Fibroblast of peridontal ligament (primary cell): ENCODE measurements around the gene NOP16.
A peak's percentile ranks its signal among the peaks of the same experiment; 100 is the strongest.
"Not testable (repeated sequence)": the region's sequence is repeated elsewhere in the genome, so short reads cannot be mapped to it uniquely, and the experiment has no call there.

Experiments used
- DNase-seq: peaks from one replicate; pipeline ENCODE4 v3.0.0-alpha.2; 2010; ENCODE audit errors: extremely low read depth

NOP16 gene

GRCh38 chr5:176409765-176410164 lies 21.4 kb upstream of the NOP16 start:
- no peak for DNase-seq

- DNase-seq = no peak
Measured at GRCh38 chr5:176408590-176408989, 20.2 kb upstream of the NOP16 start.

DNA sequence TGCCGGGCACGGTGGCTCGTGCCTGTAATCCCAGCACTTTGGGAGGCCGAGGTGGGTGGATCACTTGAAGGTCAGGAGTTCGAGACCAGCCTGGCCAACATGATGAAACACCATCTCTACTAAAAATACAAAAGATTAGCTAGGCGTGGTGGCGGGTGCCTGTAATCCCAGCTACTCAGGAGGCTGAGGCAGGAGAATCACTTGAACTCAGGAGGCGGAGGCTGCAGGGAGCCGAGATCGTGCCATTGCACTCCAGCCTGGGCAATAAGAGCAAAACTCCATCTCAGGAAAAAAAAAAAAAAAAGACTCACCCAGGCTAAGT lies 19.8 kb upstream of the NOP16 start:
- not testable (repeated sequence) for DNase-seq

GRCh38 chr5:176407456-176408251 lies 19.3 kb upstream of the NOP16 start:
- peak; percentile 50 for DNase-seq

- no peak for DNase-seq
Measured at GRCh38 chr5:176406436-176407052, 18.1 kb upstream of the NOP16 start.

- DNase-seq = no peak
Measured at GRCh38 chr5:176405656-176406435, 17.4 kb upstream of the NOP16 start.

GRCh38 chr5:176401281-176402205 lies 13.1 kb upstream of the NOP16 start:
- DNase-seq = no peak

GRCh38 chr5:176400382-176401156 lies 12.2 kb upstream of the NOP16 start:
- no peak for DNase-seq

DNA sequence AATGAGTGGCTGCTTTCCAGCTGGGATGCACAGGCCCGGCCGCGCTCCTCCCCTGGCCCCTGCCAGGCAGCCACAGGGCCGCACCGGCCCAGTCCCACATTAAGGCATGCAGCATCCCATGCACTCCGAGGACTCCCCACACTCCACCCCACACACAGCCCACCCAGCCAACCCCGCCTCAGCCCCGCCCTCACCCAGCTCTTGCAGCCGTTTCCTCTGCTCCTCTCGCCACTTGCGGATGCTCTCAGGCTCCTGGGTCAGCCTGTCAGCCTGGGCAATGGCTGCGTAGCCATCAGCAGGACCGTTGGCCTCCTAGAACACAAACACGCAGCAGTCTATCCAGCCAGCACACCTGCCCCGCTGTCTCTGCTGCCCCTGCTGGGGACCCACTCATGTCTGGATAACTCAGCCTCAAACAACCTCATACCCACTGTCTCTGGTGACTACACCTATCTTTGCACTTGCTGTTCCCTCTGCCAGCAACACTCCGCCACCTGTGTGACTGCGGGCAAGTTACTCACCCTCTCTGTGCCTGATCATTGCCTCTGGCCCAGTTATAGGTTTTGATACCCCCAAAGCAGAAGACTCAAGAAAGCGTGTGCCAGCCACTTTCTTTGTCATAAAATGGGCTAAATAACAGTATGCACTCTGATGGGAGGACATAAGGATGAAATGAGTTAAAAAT lies 9.5 kb upstream of the NOP16 start:
- no peak for DNase-seq

DNA sequence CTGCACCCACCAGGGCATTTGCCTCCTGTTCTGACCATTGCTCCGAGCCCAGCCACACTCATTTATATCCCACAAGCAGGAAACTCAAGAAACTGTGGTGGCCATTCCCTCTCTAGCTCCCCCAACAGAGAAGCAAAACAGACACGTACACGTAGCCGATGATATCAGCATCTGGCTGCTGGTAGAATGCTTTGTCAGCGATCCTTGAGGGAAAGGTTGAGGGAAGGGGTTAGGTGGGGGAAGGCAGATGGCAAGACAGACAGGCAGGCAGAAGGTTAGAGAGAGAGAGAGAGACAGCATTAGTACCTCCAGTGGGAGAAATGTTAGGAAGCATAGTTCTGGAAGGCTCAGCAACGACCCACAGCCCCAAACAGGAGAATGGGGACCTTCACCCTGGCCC lies 7.9 kb upstream of the NOP16 start:
- no peak for DNase-seq

DNA sequence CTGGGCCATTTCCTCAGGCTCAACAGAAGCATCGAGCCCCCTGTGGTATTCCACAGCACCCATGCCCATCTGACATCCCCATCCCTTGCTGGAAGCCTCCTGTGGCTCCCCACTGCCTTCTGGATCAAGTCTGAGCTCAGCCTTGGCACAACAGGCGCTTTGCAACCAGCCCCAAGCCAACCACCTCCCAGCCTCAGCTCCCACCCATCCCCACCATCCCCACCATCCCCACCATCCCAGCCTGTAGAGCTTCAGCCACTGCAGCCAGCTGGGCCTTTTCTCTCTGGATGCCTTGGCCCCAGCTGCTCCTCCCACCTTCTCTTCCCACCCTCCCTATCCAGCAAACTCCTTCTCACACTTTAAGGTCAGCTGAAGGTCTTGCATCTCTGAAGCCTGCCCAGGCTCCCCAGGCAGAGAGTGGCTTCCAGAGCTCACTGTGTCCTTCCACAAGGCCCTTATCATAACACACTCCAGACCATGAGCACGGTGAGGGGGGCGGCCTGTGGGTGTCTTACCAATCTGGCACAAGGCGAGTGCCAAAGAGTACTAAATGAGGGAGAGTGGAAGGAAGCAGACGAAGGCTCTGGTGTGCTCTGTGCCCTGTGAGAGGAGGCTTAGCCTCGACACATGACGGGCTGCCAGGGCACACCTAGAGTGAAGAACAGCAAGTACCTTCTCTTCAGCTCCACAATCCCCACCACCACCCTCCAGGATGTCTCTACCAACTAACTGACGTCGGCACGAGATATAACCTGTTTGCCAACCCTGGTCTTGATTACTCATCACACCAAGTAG lies 6.7 kb upstream of the NOP16 start:
- DNase-seq = no peak

- no peak for DNase-seq
Measured at GRCh38 chr5:176394096-176394495, 5.7 kb upstream of the NOP16 start.

DNA sequence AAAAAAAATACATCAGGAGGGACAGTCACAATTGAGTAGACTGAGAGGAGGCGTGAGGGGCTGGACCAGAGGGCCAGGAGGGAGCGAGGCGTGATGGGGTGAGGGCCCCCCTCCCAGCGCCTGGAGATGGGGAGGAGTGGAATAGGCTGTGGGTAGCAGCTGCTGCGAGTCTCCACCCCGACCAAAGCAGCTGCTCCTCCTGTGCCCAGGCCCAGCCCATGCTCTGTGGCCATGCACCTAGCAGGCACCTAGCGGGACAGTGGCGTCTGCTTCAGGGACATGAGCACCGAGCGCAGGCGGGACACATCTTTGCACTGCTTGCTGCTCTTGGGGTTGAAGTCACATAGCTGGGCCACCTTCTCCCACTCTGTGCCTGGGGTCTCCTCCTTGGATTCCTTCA lies 4.1 kb upstream of the NOP16 start:
- DNase-seq = no peak

GRCh38 chr5:176391999-176392398 lies 3.6 kb upstream of the NOP16 start:
- no peak for DNase-seq

GRCh38 chr5:176391479-176391878 lies 3.1 kb upstream of the NOP16 start:
- no peak for DNase-seq

DNA sequence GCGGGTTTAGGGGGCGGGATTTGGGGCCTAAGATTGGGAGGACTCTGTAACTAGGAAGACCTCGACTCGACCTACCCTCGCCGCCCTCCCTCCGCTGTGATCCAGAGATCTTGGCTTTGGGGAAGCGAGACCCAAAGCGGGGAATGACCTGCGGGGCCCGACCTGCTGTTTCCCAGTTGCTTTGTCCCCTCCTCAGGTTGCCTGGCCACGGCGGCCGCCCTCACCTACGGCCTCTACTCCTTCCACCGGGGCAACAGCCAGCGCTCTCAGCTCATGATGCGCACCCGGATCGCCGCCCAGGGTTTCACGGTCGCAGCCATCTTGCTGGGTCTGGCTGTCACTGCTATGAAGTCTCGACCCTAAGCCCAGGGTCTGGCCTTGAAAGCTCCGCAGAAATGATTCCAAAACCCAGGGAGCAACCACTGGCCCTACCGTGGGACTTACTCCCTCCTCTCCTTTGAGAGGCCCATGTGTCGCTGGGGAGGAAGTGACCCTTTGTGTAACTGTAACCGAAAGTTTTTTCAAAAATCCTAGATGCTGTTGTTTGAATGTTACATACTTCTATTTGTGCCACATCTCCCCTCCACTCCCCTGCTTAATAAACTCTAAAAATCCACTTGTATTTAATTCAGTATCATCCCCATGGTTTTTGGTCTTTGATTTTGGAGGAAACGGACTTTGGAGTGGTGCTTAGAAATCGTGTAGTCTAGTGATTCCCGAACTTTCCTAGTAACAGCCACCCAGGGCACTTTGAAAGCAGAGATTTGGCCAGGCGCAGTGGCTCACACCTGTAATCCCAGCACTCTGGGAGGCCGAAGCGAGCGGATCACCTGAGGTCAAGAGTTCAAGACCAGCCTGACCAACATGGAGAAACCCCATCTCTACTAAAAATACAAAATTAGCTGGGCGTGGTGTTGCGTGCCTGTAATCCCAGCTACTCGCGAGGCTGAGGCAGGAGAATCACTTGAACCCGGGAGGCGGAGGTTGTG lies 1.0 kb upstream of the NOP16 start:
- no peak for DNase-seq

- DNase-seq = peak; percentile 9
Measured at GRCh38 chr5:176388003-176388443, 375 bp downstream of the NOP16 start.

DNA sequence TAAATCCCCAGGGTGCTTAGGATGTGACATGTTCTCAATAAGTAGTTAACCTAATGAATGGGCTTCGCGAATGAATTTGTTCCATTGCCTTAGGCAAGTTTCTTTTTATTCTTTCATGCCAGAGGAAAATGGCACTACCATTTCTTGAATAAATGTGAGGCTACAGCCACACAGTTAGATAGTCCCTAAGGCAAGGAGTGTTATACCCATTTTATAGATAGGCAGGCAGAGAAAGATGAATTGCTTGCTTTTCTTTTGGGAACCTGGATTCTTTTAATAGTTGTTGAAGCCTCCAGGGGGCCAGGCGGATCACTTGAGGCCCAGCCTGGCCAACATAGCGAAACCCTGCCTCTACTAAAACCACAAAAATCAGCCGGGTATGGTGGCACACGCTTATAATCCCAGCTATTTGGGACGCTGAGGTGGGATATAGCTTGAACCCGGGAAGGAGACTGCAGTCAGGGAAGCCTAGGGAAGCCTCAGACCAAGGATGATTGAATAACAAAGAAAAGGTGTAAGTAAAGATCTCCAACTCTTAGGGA lies 943 bp downstream of the NOP16 start:
- DNase-seq = peak; percentile 10
